Dendritic cell treated with granulocyte-macrophage colony-stimulating factor and Interleukin-4, amounts not matched to agents 40 ng/mL and 50 ng/mL, for 4 days (primary cell): ENCODE results near the gene PLXNA2.

Experiments
- H3K27ac Mint-ChIP-seq: one replicate; pipeline ENCODE4 v1.8.0; 2022; ENCODE audit warnings: mild to moderate bottlenecking, mixed read lengths
- H3K27me3 Mint-ChIP-seq: one replicate; pipeline ENCODE4 v1.8.0; 2022; ENCODE audit warnings: mild to moderate bottlenecking, mixed read lengths
- H3K36me3 Mint-ChIP-seq: one replicate; pipeline ENCODE4 v1.8.0; 2022; ENCODE audit warnings: low read depth, mixed read lengths
- H3K4me1 Mint-ChIP-seq: one replicate; pipeline ENCODE4 v1.8.0; 2022; ENCODE audit warnings: low read depth, mixed read lengths
- H3K4me3 Mint-ChIP-seq: one replicate; pipeline ENCODE4 v1.8.0; 2022; ENCODE audit warnings: mild to moderate bottlenecking, moderate library complexity, mixed read lengths
- H3K9me3 Mint-ChIP-seq: one replicate; pipeline ENCODE4 v1.8.0; 2022; ENCODE audit warnings: mixed read lengths
- intact Hi-C: fragments of 100-400 bp; cut with micrococcal nuclease; formaldehyde crosslinking; loops from one replicate; pipeline ENCODE4 v1.15.0; 2022

The PLXNA2 gene

DNA sequence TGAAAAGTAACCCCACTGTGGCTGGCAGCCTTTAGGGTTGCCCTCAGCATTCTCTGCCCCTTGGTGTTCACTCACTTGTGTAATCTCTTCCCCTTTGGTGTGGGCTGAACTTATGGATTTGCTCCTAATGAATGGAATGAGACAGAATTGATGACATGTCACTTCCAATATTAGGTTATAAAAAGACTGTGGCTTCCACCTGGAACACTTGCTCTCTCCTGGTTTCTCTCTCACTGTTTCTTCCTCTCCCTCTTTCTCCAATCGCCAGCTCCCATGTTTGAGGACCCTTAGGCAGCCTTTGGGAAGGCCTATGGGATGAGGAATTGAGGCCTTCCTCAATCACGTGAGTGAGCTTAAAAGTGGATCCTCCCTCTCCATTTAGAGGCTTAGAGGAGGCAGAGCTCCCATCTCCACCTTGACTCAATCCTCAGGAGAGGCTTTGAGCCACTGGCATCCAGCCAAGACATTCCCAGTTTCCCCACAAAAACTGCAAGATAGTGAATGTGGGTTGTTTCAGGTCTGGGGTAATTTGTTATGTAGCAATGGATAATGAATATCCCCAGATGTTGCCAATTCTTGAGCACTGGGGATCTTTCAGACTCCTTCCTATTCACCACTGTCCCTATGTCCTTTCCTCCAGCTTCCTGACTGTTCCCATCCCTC is 237.8 kb downstream of the PLXNA2 start:
- intact Hi-C loops, result no loop called here
- Mint-ChIP-seq H3K9me3 (peaks cover 8% of the 10 kb centered on the region), H3K4me1 (no peaks in the 10 kb centered on the region), H3K27me3 (peaks cover 3% of the 10 kb centered on the region), H3K27ac (no peak overlapping the region), H3K36me3 (no peaks in the 10 kb centered on the region), H3K4me3 (no peak overlapping the region)

DNA sequence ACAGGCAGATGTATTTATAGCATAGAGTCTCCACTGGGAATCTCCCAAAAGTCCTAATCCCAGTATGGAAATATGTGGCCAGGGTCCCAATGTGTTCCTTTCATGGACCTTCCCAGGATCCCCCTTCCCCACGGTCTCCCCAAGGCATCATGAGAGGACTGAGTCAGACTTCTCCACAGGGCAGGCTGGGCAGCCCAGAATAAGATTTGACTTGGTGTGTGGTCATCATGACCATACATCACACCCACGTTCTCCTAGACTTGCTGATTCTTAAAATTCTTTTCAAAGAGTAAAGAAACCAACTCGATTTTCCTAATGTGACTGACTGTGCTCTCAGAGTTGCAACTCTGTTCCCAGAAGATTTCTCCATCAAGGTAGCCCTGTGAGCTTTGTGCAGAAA is 239.3 kb downstream of the PLXNA2 start:
- Mint-ChIP-seq H3K27me3 (peaks cover 3% of the 10 kb centered on the region), H3K4me3 (no peak overlapping the region)

DNA sequence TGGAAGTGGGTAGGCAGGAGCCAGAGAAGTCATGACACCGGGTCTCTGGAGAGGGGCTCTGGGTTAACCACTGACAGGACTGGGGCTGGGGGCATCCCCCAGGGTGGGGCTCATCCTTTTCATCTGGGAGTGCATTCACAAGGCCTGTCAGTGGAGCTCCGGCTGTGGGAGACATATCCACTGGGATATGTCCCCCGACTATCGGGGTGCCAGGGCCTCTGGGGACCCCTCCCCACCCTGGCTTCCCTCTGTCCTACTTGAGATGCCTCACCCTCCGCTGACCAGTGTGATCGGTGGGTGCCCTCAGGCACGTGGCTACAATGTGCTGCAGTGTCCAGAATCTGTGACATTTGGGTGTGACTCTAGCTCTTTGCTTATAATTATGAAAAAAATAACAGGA is 240.9 kb downstream of the PLXNA2 start:
- intact Hi-C loops, result no loop called here
- H3K27ac Mint-ChIP-seq, result no peak overlapping the region
- H3K27me3 Mint-ChIP-seq, result peaks cover 1% of the 10 kb centered on the region

More for the DNA sequence above, 239.3 kb downstream of the PLXNA2 start:
- Mint-ChIP-seq H3K4me1 (no peaks in the 10 kb centered on the region), H3K36me3 (no peaks in the 10 kb centered on the region), H3K27ac (no peak overlapping the region), H3K9me3 (peaks cover 8% of the 10 kb centered on the region)
- intact Hi-C loops, result no loop called here

DNA sequence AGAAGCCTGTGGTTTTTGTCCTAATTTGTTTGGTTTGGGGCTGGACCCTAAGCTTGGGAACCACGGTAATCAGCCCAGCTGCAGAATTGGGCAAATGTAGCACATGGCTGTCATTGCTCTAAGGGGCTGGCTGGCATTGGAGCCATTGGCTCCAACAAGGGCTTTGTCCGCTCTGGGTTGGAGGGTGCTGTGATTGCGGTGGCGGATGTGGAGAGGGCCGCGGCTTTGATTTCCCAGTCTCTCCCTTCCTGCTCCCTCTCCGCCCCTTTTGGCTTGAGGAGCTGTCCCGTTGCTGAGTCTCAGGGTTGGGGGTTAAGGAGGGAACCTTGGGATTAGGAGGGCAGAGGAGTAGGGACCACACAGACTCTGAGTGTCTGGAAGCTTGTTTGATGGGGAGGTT is 241.5 kb downstream of the PLXNA2 start:
- peaks cover 1% of the 10 kb centered on the region for H3K27me3 Mint-ChIP-seq
- H3K4me1 Mint-ChIP-seq, result no peaks in the 10 kb centered on the region
- intact Hi-C loops, result no loop called here
- H3K9me3 Mint-ChIP-seq, result peaks cover 8% of the 10 kb centered on the region
- no peak overlapping the region for H3K4me3 Mint-ChIP-seq
- no peaks in the 10 kb centered on the region for H3K36me3 Mint-ChIP-seq
- no peak overlapping the region for H3K27ac Mint-ChIP-seq

More for the DNA sequence above, 240.9 kb downstream of the PLXNA2 start:
- no peaks in the 10 kb centered on the region for H3K4me1 Mint-ChIP-seq
- no peaks in the 10 kb centered on the region for H3K36me3 Mint-ChIP-seq
- no peak overlapping the region for H3K4me3 Mint-ChIP-seq
- H3K9me3 Mint-ChIP-seq, result peaks cover 8% of the 10 kb centered on the region

DNA sequence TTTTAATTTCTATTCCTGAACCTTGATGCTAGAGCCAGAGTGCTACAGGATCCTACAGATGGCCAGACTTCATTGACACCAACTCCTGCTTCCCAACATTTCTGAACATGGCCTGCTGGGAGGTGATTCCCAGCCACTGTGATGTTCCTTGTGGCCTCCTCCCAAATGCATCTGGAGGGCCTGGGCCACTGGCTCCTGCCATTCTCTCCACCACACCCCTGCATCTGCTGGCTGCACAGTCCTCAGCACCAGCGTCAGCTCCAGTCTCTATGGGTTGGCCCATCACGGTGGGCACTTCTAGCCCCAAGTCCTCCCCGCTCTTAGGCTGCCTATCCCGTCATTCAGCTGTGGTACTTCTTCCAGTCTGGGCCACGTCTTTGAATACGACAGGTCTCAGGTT is 242.1 kb downstream of the PLXNA2 start:
- Mint-ChIP-seq H3K9me3 (peaks cover 8% of the 10 kb centered on the region), H3K36me3 (no peaks in the 10 kb centered on the region), H3K27ac (no peak overlapping the region), H3K27me3 (peaks cover 1% of the 10 kb centered on the region), H3K4me3 (no peak overlapping the region), H3K4me1 (no peaks in the 10 kb centered on the region)
- intact Hi-C loops, result no loop called here

DNA sequence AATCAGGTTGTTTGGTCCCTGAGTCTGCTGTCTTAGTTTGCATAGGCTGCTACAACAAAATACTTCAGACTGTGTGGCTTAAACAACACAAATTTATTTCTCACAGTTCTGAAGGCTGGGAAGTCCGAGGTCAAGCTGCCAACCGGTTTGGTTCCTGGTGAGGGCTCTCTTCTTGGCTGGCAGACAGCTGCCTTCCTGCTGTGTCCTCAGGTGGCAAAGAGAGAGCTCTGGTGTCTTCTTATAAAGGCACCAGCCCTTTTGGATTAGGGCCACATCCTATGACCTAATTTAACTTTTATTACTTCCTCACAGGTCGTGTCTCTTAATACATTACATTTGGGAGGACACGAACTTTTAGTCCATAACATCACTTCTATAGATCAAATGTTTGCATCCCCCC is 243.7 kb downstream of the PLXNA2 start:
- H3K4me1 Mint-ChIP-seq, result peaks cover 1% of the 10 kb centered on the region
- H3K4me3 Mint-ChIP-seq, result no peak overlapping the region

DNA sequence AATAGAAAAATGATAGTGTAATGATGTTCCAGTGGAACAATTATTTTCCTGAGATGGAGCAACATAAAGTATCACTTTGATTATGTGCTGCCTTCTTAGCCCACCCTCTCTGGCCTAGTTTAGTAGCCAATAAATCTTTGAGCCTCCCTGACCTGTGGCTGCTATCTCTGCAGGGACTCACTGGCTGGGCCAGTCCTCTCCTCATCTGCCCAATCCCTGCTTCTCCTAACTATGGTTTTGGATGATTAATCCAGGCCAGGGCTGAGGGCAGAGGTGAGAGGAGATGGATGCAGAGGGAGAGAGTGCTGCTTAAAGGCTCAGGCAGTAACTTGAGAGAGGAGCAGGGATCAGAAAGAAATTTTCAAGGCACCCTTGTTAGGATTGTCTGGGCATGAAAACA is 244.2 kb downstream of the PLXNA2 start:
- Mint-ChIP-seq H3K27ac (no peak overlapping the region), H3K4me3 (no peak overlapping the region), H3K4me1 (peaks cover 5% of the 10 kb centered on the region), H3K9me3 (no peaks in the 10 kb centered on the region), H3K36me3 (no peaks in the 10 kb centered on the region), H3K27me3 (peaks cover 1% of the 10 kb centered on the region)
- intact Hi-C loops, result no loop called here

More for the DNA sequence above, 243.7 kb downstream of the PLXNA2 start:
- Mint-ChIP-seq H3K9me3 (no peaks in the 10 kb centered on the region), H3K27me3 (peaks cover 1% of the 10 kb centered on the region), H3K36me3 (no peaks in the 10 kb centered on the region), H3K27ac (no peak overlapping the region)
- intact Hi-C loops, result no loop called here

DNA sequence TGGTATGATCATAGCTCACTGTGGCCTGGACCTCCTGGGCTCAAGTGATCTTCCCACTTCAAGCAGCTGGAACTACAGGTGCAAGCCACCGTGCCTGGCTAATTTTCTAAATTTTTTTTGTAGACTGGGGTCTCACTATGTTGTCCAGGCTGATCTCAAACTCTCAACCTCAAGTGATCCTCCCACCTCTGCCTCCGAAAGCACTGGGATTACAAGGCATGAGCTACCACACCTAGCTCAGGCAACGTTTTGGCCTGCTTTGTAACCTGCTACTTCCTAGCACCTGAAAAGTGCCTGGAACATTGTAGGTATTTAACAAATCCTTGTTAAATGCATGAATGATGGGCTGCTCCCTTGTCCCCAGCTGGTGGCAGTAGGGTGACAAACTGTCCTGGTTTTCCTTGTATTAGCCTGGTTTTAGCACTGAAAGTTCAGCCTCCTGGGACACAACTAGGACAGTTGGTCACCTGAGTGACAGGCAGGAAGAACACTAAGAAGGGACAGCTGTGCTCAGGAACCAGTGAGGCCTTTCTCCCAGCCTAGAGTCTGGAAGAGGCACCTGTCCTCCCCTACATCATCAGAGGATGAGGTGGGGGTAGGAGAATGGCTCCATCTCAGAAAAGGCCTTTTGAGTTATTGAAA is 244.8 kb downstream of the PLXNA2 start:
- Mint-ChIP-seq H3K27ac (no peak overlapping the region), H3K4me3 (no peak overlapping the region), H3K4me1 (peaks cover 5% of the 10 kb centered on the region), H3K27me3 (peaks cover 2% of the 10 kb centered on the region), H3K9me3 (no peaks in the 10 kb centered on the region), H3K36me3 (no peaks in the 10 kb centered on the region)
- intact Hi-C loops, result no loop called here

DNA sequence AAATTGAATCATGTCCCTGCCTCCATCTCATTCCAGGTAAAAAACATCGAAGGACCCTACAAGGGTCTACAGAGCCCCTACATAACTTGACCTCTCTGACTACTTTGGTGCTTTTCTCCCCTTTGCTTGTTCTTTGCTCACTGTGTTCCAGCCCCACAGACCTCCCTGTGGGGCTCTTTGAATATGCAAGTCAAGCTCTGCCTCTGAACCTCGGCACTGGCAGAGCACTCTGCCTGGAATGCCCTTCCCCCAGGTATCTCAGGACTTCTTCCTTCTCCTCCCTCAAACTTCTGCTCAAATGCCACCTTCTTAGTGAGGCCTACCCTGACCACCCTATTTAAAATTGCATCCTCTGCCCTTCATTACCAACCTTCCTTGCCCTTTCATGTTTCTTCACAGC is 245.5 kb downstream of the PLXNA2 start:
- H3K4me1 Mint-ChIP-seq, result peaks cover 8% of the 10 kb centered on the region
- no peak overlapping the region for H3K27ac Mint-ChIP-seq
- peaks cover 3% of the 10 kb centered on the region for H3K27me3 Mint-ChIP-seq
- intact Hi-C loops, result loop anchor here (1.0 kb wide), 1 partner anchor 113 kb away; no protein-coding TSS in a partner anchor
- H3K9me3 Mint-ChIP-seq, result no peaks in the 10 kb centered on the region
- H3K4me3 Mint-ChIP-seq, result no peak overlapping the region
- no peaks in the 10 kb centered on the region for H3K36me3 Mint-ChIP-seq

DNA sequence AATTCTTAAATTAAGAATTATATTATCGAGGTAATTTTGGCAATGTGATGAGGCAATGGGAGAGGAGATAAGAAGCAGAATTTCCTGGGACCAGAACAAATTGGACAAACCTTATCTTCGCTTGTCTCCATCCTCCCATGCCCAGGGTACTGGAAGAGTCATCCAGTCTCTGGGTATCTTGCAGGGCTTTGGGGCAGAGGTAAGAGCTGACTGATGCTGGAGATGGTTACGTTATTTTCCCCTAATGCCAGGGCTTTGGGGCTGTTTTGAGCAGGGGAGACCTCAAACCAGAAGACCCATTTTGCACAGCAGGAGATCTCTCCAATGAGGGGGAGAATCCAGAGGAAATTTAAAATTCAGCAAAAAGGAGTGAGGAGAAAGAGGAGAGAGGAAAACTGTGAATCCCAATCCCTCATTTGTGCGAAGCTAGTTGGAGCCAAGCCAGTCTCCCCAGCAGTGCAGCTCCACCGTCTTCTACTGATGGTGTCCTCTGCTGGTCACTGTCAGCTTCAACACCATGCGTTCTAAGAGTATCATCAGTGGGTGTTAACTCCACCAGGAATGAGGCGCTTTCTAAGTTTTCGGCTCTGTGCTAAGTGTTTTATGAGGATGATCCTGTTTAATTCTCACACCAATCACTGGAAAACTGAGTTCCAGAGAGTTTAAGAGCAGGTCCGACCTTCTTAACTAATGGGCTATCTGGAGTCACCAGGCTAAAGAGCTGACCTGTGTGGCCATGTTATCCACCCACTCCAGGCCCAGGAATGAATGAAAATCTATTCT is 246.5 kb downstream of the PLXNA2 start:
- Mint-ChIP-seq H3K4me1 (peaks cover 10% of the 10 kb centered on the region), H3K27ac (no peak overlapping the region), H3K9me3 (no peaks in the 10 kb centered on the region), H3K4me3 (no peak overlapping the region), H3K27me3 (peaks cover 4% of the 10 kb centered on the region), H3K36me3 (no peaks in the 10 kb centered on the region)
- intact Hi-C loops, result loop anchor here (1.0 kb wide), 1 partner anchor 112 kb away; no protein-coding TSS in a partner anchor

DNA sequence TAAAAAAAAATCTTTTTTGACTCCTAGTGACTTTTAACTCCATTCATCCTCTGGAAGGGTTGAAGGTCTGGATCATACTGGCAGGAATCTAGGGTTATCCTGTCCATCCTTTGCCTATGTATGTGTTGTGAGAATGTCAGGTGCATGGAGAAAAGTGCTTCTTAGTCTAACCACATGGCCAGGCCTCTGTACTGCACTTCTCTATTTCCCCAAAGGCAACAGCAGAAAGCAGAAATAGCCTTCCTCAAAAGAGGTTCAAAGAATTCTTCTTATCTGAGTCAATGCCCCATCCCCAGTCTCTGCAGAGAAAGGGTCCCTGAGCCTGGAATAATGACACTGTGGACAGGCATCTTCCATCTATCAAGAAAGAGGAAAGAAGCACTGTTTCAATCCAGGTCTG is 247.5 kb downstream of the PLXNA2 start:
- H3K9me3 Mint-ChIP-seq, result no peaks in the 10 kb centered on the region
- H3K27me3 Mint-ChIP-seq, result peaks cover 4% of the 10 kb centered on the region
- H3K36me3 Mint-ChIP-seq, result no peaks in the 10 kb centered on the region
- H3K4me3 Mint-ChIP-seq, result no peak overlapping the region
- peaks cover 10% of the 10 kb centered on the region for H3K4me1 Mint-ChIP-seq
- no peak overlapping the region for H3K27ac Mint-ChIP-seq
- intact Hi-C loops, result no loop called here

DNA sequence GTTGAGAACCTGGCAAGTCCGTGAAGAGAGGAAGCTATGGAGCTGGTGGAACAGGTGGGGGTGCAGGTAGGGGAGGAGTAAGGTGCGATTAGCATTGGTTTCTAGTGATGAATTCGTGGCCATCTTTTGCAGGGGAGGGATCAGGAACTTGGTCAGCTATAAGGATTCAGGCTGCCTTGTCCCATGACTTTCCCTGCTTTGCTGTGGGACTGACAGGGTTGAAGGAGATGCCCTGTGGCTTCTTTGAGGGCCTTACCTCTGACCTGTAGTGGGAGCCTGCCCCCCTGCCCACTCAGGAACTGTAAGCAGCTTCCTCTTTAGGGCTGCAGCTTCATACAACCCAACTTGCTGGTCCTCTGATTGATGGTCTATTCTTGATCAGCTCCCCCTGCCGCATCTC is 248.6 kb downstream of the PLXNA2 start:
- Mint-ChIP-seq H3K27ac (no peak overlapping the region), H3K4me1 (peaks cover 11% of the 10 kb centered on the region), H3K36me3 (no peaks in the 10 kb centered on the region), H3K4me3 (no peak overlapping the region), H3K27me3 (peaks cover 4% of the 10 kb centered on the region), H3K9me3 (no peaks in the 10 kb centered on the region)
- intact Hi-C loops, result no loop called here

DNA sequence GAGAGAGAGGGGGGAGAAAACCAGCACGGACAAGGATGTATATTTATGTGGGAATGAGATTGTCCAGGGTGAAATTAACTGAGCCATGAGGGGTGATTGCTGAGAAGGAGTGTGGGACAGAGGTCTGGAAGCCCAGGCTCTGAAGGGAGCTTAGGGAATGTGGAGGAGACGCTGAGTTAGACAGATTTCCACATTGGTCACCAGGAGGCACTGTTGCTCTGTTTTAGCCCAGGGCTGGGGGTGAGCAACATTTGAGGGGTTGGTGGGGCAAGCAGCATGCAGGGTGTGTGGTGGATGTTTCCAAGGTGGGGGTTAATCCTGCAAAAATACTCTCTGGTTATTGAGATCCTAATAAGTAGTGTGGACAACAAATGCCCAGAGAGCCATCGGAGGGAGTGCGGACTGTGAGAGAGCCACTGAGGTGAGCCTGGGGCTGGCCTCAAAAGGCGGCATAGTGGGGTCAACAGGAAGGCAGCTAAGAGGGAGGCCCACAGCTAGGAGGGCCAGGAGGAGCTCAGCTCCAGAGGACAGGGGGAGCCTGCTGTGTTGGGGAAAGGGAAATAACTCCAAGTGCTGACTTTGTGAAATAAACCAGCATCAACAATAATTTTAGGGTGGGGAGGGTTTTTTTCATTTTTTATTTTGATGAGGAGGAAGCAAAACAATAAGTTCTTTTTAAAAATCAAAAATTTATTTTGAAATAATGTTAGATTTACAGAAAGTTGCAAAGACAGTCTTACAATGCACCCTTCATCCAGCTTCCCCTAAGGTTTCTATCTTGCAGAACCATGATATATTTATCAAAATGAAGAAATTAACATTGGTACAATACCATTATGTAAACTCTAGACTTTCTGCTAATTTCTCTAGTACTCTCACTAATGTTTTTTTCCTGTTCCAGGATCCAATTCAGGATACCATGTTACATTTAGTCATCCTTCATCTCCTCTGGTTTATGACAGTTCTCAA is 250.4 kb downstream of the PLXNA2 start:
- Mint-ChIP-seq H3K9me3 (no peaks in the 10 kb centered on the region), H3K27ac (no peak overlapping the region)
- intact Hi-C loops, result no loop called here

More for the DNA sequence above, 250.4 kb downstream of the PLXNA2 start:
- H3K36me3 Mint-ChIP-seq, result no peaks in the 10 kb centered on the region
- peaks cover 17% of the 10 kb centered on the region for H3K4me1 Mint-ChIP-seq
- H3K27me3 Mint-ChIP-seq, result peaks cover 4% of the 10 kb centered on the region
- H3K4me3 Mint-ChIP-seq, result no peak overlapping the region
